ENCODE results near the gene PPP6R2.

DNA sequence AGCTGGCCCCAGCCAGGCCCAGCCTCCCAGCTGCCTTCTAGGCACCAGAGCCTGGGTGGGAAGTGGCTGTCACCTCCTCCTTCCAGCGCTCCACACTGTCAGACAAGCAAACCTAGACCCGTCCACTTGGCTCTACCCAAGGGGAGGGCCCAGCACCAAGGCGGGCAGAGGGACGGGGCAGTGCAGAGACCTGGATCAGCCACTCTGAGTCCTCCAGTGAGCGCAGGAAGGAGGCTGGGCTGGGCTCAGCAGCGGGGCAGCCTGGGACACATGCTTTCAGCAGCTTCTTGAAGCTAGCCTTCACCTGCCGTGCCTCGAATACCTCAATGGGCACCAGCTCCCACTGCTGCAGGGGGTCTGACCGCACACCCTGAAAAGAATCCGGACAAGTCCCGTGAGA, 112.9 kb downstream of the PPP6R2 start:
- no peak for TF ChIP-seq CTCF (conservative IDR thresholded peaks at IDR 0.05 in 1 of 2, IDR thresholded peaks at IDR 0.05 in 1 of 2; ENCODE audit: extremely low read depth in 1 of 2, insufficient read depth in 1 of 2, low read depth in 1 of 2, low read length in 2 of 2)
- no peak for TF ChIP-seq EZH2 (IDR thresholded peaks at IDR 0.05; ENCODE audit: borderline replicate concordance, low read length)
